Fibroblast of mammary gland (primary cell): ENCODE measurements around the gene ARID3A.
"Not testable (repeated sequence)": the region's sequence is repeated elsewhere in the genome, so short reads cannot be mapped to it uniquely, and the experiment has no call there.

Experiments
- DNase-seq: peaks from one replicate; pipeline ENCODE4 v3.0.0-alpha.2; 2010; ENCODE audit warnings: low read depth
- H3K4me3 ChIP-seq: 2 replicates; pipeline ENCODE4 v1.5.1; 2011; ENCODE audit warnings: low read depth, mild to moderate bottlenecking, low read length, moderate library complexity; ENCODE audit not compliant: control insufficient read depth
- TF ChIP-seq, protein P1 (sequence below): conservative IDR thresholded peaks from 2 replicates; pipeline ENCODE4 v1.5.1; 2011; ENCODE audit warnings: low read depth, low read length, inconsistent platforms; ENCODE audit not compliant: control insufficient read depth, insufficient read depth

ARID3A gene

DNA sequence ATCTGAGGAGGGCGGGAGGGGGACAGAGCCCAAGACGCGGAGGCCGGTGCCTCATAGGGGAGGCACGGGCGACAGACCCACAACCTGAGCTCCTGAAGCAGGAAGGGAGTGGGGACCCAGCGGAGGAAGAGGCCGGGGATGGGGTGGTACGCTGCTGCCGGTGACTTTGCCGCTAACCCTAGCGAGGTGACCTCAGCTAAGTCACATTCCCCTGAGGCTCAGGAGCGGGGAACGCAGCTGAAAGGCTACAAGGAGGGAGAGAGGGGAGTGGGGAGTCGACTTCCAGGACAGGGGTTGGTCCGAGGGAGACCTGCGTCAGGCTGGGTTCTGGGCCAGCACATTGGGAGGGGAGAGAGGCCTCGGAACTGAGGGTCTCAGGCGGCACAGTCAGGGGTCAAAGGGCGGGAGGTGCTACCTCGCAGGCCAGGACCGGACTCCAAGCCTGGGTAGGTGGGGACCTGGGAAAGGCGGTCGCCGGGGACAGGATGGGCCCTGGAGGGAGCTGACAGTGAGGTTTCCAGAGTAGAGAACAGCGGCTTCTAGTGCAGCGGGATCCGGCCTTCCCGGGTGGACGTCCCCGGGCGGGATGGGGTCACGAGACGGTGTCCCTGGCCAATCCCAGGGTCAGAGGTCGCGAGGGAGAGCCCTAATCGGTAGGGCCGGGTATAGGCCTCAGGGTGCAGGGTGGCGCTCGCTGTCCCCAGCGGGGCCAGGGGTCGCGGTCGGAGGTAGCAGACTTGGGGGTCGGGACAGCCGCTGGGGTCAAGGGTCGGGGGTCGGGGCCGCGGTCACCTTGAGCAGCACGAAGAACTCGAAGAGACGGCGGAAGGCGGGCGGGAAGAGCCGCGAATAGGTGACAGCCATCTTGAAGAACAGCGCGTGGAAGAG lies 94.4 kb downstream of the ARID3A start:
- H3K4me3 ChIP-seq: peak overlapping the region; percentile 90
- no peak for DNase-seq
- TF ChIP-seq, protein P1, sequence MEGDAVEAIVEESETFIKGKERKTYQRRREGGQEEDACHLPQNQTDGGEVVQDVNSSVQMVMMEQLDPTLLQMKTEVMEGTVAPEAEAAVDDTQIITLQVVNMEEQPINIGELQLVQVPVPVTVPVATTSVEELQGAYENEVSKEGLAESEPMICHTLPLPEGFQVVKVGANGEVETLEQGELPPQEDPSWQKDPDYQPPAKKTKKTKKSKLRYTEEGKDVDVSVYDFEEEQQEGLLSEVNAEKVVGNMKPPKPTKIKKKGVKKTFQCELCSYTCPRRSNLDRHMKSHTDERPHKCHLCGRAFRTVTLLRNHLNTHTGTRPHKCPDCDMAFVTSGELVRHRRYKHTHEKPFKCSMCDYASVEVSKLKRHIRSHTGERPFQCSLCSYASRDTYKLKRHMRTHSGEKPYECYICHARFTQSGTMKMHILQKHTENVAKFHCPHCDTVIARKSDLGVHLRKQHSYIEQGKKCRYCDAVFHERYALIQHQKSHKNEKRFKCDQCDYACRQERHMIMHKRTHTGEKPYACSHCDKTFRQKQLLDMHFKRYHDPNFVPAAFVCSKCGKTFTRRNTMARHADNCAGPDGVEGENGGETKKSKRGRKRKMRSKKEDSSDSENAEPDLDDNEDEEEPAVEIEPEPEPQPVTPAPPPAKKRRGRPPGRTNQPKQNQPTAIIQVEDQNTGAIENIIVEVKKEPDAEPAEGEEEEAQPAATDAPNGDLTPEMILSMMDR: no peak

DNA sequence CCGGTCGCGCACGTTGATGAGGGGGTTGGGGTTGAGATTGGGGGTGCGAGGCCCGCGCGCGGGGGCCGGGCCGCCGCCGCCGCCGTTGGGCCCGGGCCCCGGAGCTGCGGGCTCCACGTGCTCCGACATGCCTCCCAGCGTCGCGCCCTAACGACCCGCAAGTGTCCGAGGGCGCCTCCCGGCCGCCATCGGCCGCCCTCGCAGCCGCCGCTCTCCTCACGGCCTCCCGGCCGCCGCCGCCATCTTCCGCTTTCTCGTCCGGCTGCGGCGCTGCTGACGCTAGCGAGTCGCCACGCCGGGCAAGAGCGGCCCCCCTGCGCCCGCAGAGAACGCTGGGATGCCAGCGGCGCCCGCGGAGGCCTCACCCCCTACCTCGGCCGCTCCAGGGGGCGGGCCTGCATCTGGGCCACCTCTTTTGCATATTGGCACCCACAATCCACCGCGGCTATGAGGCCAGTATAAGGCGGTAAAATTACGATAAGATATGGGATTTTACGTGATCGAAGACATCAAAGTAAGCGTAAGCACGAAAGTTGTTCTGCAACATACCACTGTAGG lies 95.1 kb downstream of the ARID3A start, which contains the start of gene TMEM259:
Gene TMEM259 (minus strand): TSS at position 256 of the 558 bp plus-strand sequence. CDS start 127 bp downstream, at position 129.
- DNase-seq: peak; percentile 95
- TF ChIP-seq, protein P1: no peak
- peak within 1 kb of the TSS; percentile 90 for H3K4me3 ChIP-seq

GRCh38 chr19:1023883-1024188 lies 98.0 kb downstream of the ARID3A start:
- H3K4me3 ChIP-seq, DNase-seq: not testable (repeated sequence)

GRCh38 chr19:1025080-1025479 lies 99.2 kb downstream of the ARID3A start:
- H3K4me3 ChIP-seq, DNase-seq: not testable (repeated sequence)
